MCF 10A (cell line): ENCODE results near the gene TMPRSS13. TPM values are rescaled to one million over a fixed set of nuclear protein-coding genes. Genes with fewer than 3 reads are reported as not detected.

ENCODE experiments used
- BruUV-seq: library from RNA; stranded (reverse); fragments of 400-500 nt; replicated peaks from 2 replicates; lab custom pipeline; 2021; lab: Mats Ljungman, UMichigan
- CTCF ChIA-PET: fragments of 300-600 bp; sonication (Branson Sonifier 250); formaldehyde crosslinking; extraction: SDS; loops from one replicate; lab custom pipeline; 2021; ENCODE audit warnings: antibody characterized with exemption, inconsistent platforms; lab: Yijun Ruan, JAX
- POLR2A ChIA-PET: fragments of 300-600, 350-650 bp; sonication (Branson Sonifier 250); formaldehyde crosslinking; extraction: SDS; loops from one replicate; lab custom pipeline; 2020; ENCODE audit warnings: antibody characterized with exemption, inconsistent platforms; lab: Yijun Ruan, JAX
- DNase-seq: peaks from one replicate; pipeline ENCODE4 v3.0.0-alpha.2; 2018; ENCODE audit not compliant: unreplicated experiment
- H3K27ac Mint-ChIP-seq: one replicate; pipeline ENCODE4 v1.8.0; 2022; ENCODE audit warnings: mild to moderate bottlenecking, low read depth, mixed read lengths; ENCODE audit not compliant: unreplicated experiment
- H3K27me3 Mint-ChIP-seq: one replicate; pipeline ENCODE4 v1.8.0; 2022; ENCODE audit warnings: mixed read lengths; ENCODE audit not compliant: insufficient read depth, unreplicated experiment
- H3K36me3 Mint-ChIP-seq: one replicate; pipeline ENCODE4 v1.8.0; 2022; ENCODE audit warnings: mild to moderate bottlenecking, moderate library complexity, mixed read lengths; ENCODE audit not compliant: insufficient read depth, unreplicated experiment
- H3K4me1 Mint-ChIP-seq: one replicate; pipeline ENCODE4 v1.8.0; 2022; ENCODE audit warnings: mixed read lengths; ENCODE audit not compliant: insufficient read depth, unreplicated experiment
- H3K4me3 Mint-ChIP-seq: one replicate; pipeline ENCODE4 v1.8.0; 2022; ENCODE audit warnings: mild to moderate bottlenecking, moderate library complexity, mixed read lengths; ENCODE audit not compliant: unreplicated experiment
- H3K9me3 Mint-ChIP-seq: one replicate; pipeline ENCODE4 v1.8.0; 2022; ENCODE audit warnings: mixed read lengths; ENCODE audit not compliant: unreplicated experiment
- CTCF ChIP-seq: fragments of 200-600 bp; IDR thresholded peaks from one replicate; pipeline ENCODE4 v1.8.0; 2022; ENCODE audit warnings: antibody characterized with exemption, mild to moderate bottlenecking; ENCODE audit not compliant: unreplicated experiment
- intact Hi-C: fragments of 100-400 bp; cut with micrococcal nuclease; formaldehyde crosslinking; loops from 2 replicates; pipeline ENCODE4 v1.14.1; 2022
- total RNA-seq: library from RNA; stranded (reverse); gene quantifications from 2 replicates; pipeline ENCODE4 v1.2.3, GENCODE V29; 2022

TMPRSS13 gene
- total RNA-seq, 1 experiment from 2014 or later = not detected

GRCh38 chr11:117972044-117972443 is 42.8 kb upstream of the TMPRSS13 start:
- ChIA-PET CTCF (no interaction called here), POLR2A (no interaction called here)
- Mint-ChIP-seq H3K27ac (no peak overlapping the region), H3K36me3 (no peaks in the 10 kb centered on the region), H3K9me3 (no peaks in the 10 kb centered on the region), H3K4me1 (peaks cover 4% of the 10 kb centered on the region), H3K4me3 (no peak overlapping the region), H3K27me3 (peaks cover 13% of the 10 kb centered on the region)
- BruUV-seq = no TSS peak
- TF ChIP-seq CTCF = no peak
- DNase-seq = no peak
- intact Hi-C loops = no loop called here

- Mint-ChIP-seq H3K9me3 (no peaks in the 10 kb centered on the region), H3K4me1 (peaks cover 4% of the 10 kb centered on the region), H3K27ac (no peak overlapping the region), H3K27me3 (peaks cover 13% of the 10 kb centered on the region), H3K36me3 (no peaks in the 10 kb centered on the region), H3K4me3 (no peak overlapping the region)
- POLR2A ChIA-PET = no interaction called here
- no peak for DNase-seq
- intact Hi-C loops = no loop called here
- BruUV-seq = no TSS peak
- TF ChIP-seq CTCF = no peak
- CTCF ChIA-PET = interaction anchor here (1.5 kb wide), 1 partner anchor 83 kb away, joined by 5 read pairs; no protein-coding TSS in a partner anchor
Observed at GRCh38 chr11:117970400-117971024, 41.3 kb upstream of the TMPRSS13 start.

DNA sequence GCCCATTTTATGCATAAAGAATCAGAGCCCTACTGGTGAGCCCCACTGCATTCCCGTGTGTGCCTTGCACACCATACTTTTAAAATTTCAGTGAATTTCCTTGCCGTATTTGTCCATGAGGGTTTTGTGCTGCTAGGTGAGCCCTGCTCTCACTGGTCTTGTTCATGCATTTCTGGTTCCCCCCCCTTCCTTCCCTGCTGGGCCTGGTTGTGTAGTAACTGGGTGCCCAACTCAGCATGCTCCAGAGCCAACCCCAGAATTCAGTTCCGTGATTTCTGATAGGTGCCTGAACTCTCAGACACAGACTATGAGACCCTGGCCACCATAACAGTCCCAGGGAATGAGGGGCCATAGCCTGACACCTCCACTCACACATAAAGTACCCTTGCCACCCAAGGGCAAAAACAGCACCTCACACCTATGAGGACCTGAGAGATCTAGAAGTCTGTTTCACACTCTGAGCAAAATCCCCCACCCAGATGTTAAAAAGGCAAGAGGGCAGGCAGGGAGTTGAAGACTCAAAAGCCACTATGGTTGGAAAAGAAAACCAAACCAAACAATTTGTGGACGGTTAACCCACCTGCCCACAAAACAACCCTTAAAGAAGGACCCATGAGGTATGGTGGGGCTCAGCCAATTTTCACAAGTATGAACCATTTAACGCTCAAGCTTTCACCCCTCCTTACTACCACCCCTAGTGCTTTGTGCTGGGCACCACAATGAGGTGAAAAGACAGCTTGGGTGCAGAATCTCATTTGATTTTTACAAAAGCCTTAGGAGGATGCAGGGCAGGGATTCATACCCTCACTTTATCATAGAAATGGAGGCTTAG is 40.2 kb upstream of the TMPRSS13 start:
- Mint-ChIP-seq H3K36me3 (no peaks in the 10 kb centered on the region), H3K4me3 (no peak overlapping the region), H3K4me1 (no peaks in the 10 kb centered on the region), H3K27me3 (peaks cover 13% of the 10 kb centered on the region), H3K9me3 (no peaks in the 10 kb centered on the region), H3K27ac (no peak overlapping the region)
- TF ChIP-seq CTCF = no peak
- intact Hi-C loops = no loop called here
- no TSS peak for BruUV-seq
- DNase-seq = no peak
- ChIA-PET CTCF (interaction anchor here (1.5 kb wide), 1 partner anchor 84 kb away, joined by 5 read pairs; no protein-coding TSS in a partner anchor), POLR2A (no interaction called here)

DNA sequence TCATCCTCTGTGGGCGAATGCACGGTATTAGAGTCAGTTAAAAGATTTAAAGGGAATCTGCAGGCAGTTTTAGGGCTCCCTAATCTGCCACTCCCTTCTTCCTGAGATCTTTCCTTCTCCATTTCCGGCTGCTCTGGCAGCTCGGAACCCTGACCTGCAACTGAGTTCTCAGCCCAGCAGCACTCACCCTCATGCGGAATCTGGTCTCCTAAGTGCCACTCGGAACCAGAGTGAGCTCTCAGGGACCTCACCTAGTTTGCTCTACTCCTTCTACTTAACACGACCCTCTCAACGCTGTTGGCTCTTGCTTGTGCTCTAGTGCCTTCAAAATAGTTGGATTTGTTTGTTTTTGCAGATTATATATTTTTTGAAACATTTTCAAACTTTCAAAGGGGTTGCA is 37.7 kb upstream of the TMPRSS13 start:
- H3K36me3 Mint-ChIP-seq = no peaks in the 10 kb centered on the region
- no peaks in the 10 kb centered on the region for H3K4me1 Mint-ChIP-seq
- intact Hi-C loops = no loop called here
- CTCF ChIA-PET = interaction anchor here (0.5 to 1.5 kb wide), 3 partner anchors 20 to 567 kb away, joined by 3 to 4 read pairs (median 3); no protein-coding TSS in a partner anchor
- H3K4me3 Mint-ChIP-seq = no peak overlapping the region
- H3K27me3 Mint-ChIP-seq = peaks cover 21% of the 10 kb centered on the region
- TF ChIP-seq CTCF = no peak
- POLR2A ChIA-PET = no interaction called here
- no peak overlapping the region for H3K27ac Mint-ChIP-seq
- H3K9me3 Mint-ChIP-seq = no peaks in the 10 kb centered on the region
- BruUV-seq = no TSS peak
- no peak for DNase-seq
